C1 segment of cervical spinal cord (tissue), 14 donors: ENCODE measurements around the gene RAVER1.
A peak's percentile ranks its signal among the peaks of the same experiment; 100 is the strongest.

Experiments
- DNase-seq, 14 donors: peaks; one replicate each; lab custom pipeline; 2025; lab: John Stamatoyannopoulos, UW

RAVER1 gene

GRCh38 chr19:10270180-10270615 lies 63.1 kb downstream of the RAVER1 start:
- peak in 7 of 14 donors; percentile 12 to 45 (median 35) for DNase-seq

- peak in 13 of 14 donors; percentile 10 to 79 (median 36) for DNase-seq
These were observed 63.8 kb downstream of the RAVER1 start for GRCh38 chr19:10269333-10270179.

GRCh38 chr19:10268071-10268470 lies 65.3 kb downstream of the RAVER1 start:
- no peak for DNase-seq

- no peak for DNase-seq
These were observed 66.6 kb downstream of the RAVER1 start for GRCh38 chr19:10266706-10267105.
